GM21619 (cell line): ENCODE measurements around the gene LYRM7.
"Not testable (repeated sequence)": the region's sequence is repeated elsewhere in the genome, so short reads cannot be mapped to it uniquely, and the experiment has no call there.

Experiments
- ATAC-seq: cut with Tn5 transposase; IDR thresholded peaks from one replicate; pipeline ENCODE4 v1.9.1; 2021; ENCODE audit not compliant: unreplicated experiment

The LYRM7 gene

DNA sequence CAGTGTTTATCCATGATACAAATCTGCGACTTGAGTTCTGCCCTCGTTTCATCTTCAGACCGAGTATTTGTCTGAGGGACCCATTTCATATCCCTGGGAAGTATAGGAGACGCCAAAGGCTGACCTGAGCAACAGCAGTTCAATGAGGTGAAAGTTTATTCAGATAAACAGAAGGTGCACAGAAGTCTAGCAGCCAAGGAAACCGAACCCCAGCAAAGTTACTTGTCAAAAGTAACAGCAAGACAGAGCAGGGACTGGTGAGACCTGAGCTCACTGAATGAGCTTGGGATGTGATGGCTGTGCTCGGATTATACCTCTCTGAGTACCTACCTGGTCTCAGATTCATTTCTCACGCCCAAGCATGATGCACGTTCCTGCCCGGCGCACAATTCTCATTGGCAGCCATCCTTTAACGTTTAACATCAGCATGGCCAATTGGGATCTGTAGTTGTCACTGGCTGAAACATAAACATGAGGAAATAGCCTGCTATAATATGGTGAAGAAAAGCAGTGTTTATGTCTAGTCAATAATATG is 599 bp downstream of the LYRM7 start:
- no peak for ATAC-seq

DNA sequence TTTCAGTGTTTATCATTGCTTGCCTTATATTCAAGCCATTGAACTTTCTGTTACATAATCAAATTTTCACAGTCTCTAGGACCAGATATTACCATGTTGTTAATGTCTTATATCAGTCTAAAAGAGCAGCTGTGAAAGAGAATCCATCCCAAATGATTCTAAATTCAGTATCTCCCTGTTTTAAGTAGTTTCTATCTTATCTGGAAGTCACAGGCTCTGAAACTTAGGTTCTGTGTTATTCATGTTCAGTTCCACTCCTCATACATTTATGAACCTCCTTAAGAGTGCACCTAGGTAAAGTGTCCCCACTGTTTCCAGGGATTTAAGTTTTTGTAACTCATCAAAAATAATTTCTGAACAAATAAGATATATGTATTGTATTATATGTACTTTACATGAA is 9.7 kb downstream of the LYRM7 start:
- no peak for ATAC-seq

DNA sequence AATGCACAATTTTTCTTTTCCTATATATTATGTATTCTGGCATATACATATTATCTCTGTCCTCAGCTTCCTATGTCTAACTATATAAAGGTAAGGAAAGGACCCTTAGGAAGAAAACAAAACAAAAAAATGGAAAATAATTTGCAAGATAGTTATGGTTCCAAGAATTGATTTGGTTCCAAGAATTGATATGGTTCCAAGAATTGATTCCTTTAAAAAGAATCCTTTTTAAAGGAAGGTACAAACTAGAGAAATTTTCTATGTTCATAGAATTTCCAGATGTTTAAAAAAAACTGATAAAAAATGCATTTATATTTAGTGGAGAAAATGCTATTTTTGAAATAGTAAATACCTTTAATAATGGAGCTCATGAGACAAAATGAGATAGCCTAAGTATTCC is 12.1 kb downstream of the LYRM7 start:
- no peak for ATAC-seq

DNA sequence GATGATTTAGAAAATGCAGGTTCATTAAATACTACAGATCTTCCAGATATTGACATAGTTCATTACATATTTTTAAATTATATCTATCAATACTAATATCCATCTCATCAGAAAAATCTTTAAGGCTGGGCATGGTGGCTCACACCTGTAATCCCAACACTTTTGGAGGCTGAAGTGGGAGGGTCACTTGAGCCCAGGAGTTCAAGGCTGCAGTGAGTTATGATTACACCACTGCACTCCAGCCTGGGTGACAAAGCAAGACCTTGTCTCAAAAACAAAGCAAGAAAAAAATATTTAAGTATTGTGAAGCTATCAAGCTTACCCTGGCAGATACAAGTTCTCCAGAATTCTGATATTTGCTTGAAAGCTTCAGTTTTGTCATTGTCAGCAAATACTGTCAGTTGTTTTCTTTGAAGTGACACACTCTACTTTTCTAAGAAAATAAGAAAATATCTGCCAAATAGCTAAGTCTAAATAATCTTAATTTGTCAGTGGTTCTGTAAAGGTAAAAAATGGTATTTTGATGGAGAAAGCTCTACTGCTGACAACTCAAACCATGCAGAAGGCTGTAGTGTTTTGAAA is 14.9 kb downstream of the LYRM7 start:
- ATAC-seq, result no peak

DNA sequence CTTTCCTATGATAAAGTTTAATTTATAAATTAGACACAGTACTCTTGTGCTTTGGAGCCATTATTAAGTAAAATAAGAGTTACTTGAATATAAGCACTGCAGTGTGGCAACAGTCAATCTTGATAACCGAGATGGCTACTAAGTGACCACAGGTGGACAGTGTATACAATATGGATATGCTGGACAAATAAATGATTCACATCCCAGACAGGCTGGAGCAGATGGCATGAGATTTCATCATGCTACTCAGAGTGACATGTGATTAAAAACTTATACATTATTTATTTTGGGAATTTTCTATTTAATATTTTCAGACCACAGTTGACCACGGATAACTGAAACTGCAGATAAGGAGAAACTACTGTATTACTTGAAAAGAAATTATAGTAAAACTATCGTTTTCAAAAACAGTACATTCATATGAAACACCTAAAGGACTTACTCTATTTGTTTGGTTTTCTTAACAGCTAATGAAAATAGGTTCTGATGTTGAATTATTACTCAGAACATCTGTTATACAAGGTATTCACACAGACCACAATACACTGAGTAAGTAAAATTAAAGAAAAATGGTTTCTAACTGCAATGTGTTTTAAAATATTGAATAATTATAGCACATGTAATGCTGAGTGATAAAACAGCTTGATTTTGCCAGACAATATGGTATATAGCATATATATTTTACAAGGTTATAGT is 16.0 kb downstream of the LYRM7 start:
- ATAC-seq, result no peak

DNA sequence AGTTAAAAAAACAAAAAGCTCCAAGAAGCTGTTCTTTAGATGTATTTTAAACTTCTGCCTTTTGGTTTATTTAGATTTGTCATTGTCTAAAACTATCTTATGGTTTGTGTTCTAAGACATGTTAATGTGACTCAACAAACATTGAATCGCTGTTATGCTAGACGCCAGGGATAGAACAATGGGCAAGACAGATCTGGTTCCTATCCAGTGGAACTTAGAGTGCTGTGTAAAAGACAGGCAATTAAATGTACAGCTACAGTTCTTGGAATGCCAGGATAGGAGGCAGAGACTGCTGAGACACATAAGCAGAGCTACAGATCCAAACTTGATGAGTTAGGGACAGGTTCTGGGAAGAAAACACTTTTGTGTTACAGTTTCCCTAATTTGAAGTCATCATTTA is 22.4 kb downstream of the LYRM7 start:
- no peak for ATAC-seq

DNA sequence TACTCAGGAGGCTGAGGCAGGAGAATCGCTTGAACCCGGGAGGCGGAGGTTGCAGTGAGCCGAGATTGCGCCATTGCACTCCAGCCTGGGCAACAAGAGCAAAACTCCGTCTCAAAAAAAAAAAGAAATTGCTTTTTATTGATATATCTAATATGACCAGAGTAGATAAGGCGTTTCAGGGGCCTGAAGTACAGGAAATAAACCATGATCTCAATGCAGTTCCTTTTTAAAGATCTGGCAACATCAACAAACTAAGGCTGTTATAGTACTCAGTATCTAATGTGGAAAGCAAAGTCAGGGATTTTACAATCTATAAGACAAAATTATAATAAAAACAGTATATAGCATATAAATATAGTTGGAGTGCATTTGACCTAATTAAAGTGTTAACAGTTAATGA is 23.2 kb downstream of the LYRM7 start:
- not testable (repeated sequence) for ATAC-seq

DNA sequence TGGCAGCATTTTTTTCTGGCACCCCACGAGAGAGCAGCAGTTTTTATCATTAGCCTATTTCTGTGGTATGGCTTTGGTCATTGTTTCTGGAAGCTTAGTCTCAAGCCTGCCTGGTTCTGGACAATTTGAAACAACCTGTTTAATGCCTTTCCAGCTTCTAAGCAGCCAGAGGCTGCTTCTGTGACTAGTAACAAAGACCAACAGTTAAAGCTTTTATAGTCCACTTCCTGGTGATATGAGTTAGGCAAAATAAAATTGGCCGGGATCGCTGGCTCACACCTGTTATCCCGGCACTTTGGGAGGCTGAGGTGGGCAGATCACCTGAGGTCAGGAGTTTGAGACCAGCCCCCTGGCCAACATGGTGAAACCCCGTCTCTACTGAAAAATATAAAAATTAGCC is 24.0 kb downstream of the LYRM7 start:
- ATAC-seq, result no peak

DNA sequence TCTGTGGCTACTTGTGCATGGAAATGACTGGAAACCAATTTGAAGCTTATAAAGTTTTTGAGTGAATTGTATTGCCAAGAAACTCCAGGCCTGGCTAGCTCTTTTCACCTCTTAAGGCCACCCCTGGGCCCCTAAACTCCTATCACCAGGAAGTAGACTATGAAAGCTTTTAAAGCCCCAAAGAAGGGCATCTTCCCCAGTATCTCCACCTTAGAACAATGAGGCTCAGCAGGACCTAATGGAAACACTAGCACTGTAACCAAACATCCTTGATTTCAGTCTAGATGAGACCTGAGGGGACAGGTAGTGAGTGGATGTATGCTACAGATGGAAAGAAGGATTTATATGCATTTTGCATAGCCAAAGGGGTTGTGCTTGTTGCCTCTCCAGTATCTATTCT is 25.0 kb downstream of the LYRM7 start:
- no peak for ATAC-seq

DNA sequence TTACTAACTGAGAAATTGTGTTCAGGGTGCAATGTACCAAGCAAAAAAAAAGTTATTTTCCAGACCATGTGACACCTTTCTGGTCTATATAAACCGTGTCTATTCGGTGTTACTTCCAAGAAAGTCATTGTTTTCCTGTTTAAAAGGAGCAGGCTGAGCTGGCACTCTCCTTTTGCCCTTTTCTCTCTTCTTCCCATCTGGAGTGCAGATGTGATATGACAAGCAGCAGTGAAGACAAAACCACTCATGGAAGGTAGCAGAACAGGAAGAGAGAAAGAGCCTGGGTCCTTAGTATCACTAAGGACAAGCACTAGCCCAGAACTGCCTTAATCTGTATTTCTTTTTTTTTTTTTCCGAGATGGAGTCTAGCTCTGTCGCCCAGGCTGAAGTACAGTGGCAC is 25.6 kb downstream of the LYRM7 start:
- no peak for ATAC-seq

DNA sequence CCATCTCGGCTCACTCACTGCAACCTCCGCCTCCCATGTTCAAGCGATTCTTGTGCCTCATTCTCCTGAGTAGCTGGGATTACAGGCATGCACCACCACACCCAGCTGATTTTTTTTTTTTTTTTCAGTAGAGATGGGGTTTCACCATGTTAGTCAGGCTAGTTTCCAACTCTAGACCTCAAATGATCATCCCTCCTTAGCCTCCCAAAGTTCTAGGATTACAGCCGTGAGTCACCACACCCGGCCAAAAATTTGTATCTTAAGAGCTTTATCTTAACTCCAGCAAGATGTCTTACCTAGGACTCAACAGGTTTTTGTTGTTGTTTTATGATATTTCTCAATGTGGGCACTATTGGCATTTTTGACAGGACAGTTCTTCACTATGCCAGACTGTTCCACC is 27.9 kb downstream of the LYRM7 start:
- ATAC-seq, result no peak

DNA sequence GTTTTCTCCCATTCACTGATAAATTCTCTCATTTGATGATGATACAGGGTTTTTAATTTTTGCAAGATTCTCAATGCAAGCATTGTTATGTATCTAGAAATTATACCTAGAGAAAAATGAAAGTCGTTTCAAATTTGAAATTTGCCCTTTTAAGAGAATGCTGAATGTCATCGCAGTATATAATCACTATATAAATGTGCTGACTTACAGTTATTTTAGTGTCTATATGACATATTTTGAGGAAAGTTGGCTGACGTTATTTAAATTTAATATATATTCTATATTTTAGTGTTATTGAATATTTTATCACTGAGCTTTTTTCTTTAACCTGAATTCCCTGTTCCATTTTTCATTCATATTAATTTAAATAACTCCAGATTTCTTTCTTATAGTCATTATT is 29.8 kb downstream of the LYRM7 start:
- ATAC-seq, result no peak

DNA sequence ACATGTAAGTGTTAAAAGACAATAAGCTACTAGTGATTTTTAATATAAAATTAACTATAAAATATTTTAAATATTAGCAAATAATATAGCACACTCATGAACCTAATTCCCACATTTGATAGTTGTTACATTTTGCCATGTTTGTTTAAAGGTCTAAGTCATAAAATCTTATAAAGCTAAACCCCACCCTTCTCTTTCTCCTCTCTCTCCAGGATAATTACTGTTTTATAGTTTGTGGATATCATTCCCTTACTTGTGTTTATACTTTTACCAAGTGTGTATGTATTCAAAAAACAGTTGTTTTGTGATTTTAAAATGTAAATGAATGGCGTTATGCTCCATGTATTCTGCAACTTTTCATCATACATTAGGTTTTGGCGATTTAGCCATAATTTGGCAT is 34.2 kb downstream of the LYRM7 start:
- ATAC-seq, result no peak

DNA sequence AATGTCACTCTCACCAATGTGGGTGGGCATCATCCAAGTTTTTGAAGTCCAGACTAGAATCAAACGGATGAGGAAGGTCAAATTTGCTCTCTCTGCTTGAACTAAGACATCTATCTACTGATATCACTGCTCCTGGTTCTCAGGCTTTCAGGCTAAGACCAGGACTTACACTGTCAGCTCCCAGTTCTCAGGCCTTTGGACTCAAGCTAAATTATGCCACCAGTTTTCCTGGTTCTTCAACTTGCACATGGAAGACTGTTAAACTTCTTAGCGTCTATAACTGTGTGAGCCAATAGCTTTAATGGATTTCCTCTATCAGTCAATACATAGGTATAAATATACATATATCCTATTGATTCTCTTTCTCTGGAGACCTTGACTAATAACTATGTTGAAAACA is 35.3 kb downstream of the LYRM7 start:
- ATAC-seq, result no peak

DNA sequence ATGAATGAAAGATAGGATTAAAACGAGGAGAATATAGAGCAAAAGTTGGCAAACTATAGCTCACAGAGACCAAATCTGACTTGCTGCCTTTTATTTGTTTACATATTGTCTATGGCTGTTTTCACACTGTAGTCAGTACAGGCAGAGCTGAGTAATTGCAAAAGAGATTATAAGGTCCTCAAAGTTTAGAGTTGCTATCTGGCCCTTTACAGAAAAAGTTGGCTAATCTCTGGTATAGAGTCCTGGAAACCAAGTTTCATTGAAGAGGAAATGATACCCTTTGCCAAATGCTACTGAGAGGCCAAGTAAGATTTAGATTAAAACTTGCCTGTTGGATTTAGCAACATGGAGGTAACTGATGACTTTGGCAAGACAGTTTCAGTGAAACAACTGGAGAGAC is 36.0 kb downstream of the LYRM7 start:
- ATAC-seq, result no peak

DNA sequence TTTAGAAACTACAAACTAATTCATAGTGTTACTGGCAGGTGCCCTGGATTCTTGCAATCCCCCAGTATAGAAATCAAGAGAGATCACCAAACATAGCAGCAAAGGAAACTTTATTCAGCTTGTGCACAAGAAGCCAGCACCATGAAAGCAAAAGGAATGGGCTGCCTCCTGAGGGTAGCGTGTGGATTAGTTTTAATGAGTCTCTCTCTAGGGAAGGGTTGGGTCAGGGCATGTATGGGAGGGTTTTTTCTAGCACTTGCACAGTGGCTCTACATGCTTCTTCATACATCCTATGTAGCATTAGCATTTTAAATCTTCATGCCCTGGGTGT is 38.4 kb downstream of the LYRM7 start:
- ATAC-seq, result no peak

DNA sequence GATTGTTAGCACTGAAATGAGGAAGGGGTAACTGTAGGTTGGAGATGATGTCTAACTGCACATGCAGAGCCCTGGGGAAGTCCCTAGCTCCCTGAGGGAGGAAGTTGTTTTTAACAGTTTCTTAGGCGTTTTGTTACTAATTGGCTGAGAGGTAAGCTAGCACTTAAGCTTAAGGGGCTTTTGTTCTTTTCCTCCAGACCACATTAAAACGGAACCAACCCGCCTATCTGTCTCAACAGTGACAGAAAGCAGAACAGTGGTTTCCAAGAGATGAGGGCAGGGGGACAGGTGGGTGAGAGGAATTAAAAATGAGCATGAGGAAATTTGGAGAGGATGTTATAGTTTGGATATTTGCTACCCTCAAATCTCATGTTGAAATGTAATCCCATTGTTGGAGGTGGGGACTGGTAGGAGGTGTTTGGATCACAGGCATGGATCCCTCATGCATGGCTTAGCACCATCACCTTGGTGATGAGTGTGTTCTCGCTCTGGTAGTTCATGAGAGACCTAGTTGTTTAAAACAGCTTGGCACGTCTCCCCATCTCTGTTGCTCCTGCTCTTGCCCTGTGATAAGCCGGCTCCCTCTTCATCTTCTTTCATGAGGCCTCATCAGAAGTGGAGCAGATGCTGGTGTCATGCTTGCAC is 38.9 kb downstream of the LYRM7 start:
- peak; percentile 85 for ATAC-seq

DNA sequence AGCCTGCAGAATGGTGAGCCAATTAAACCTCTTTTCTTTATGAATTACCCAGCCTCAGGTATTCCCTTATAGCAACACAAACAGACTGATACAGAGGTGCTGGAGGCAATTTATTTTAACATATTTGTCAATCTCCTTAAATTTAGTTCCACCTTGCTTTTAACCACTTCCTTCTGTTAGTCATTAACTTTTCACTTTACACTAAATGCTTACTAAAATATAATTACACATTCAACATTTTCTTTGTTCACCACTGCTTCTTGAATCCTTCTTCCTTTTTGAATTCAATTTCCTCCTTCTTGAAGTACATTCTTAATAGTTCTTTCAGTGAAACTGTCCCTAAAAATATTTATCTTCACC is 39.4 kb downstream of the LYRM7 start:
- no peak for ATAC-seq

DNA sequence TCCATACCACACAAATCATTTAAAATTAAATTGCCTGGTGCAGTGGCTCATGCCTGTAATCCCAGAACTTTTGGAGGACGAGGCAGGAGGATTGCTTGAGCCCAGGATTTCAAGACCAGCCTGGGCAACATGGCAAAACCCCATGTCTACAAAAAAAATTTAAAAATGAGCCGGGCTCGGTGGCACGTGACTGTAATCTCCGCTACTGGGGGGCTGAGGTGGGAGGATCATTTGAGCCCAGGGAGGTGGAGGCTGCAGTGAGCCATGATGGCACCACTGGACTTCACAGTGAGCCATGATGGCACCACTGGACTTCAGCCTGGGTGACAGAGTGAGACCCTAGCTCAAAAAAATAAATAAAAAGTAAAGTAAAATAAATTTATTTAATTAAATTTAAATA is 40.9 kb downstream of the LYRM7 start:
- ATAC-seq, result no peak

DNA sequence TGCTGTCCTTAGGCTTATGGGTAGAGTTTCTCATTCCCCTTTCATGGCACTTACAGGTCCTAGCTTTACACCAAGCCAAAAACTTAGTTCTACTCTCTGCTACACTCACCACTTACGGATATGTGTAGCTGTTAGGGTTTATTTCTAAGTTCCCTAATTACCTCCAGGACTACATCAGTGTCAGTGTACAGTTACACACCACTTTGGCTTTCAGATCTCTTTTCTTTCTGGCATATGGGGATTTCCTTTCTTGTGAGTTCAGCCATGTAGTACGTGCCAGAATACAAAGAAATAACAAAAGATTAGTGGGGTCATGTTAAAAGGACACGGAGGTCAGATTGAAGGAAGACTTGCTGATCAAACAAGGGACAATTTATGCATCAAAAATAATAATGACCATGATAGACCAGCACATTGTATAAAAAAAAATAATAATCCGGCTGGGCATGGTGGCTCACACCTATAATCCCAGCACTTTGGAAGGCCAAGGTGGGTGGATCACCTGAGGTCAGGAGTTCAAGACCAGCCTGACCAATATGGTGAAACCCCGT is 41.8 kb downstream of the LYRM7 start:
- ATAC-seq, result peak; percentile 15

DNA sequence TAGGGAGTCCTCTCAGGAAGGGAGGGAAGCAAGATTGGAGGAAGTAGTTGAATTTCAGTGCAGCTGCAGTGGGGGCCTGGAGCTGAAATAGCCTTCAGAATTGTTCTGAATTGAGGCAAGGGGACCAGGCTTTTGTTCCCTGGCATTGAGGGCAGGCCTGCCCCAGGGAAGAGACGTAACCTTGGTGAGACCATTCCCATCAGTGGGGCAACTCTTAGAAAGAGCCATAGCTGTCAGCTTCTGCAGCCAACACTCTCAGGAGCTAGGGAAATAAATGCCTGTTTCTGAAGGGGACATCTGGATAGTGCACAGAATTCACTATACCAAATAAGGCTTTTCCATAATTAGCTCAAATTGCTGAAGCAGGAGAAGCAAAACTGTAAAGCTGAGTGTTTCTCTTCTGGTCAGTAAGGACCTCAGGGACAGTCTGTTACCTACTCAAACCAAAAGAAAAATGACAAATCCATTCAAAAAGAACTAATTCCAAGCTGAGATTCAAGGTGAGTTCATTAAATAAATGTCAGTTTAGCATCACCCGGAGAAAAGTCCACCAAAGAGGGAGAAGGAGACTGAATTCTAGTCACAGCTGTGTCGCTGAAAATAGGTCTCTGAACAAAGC is 44.0 kb downstream of the LYRM7 start:
- ATAC-seq, result no peak

DNA sequence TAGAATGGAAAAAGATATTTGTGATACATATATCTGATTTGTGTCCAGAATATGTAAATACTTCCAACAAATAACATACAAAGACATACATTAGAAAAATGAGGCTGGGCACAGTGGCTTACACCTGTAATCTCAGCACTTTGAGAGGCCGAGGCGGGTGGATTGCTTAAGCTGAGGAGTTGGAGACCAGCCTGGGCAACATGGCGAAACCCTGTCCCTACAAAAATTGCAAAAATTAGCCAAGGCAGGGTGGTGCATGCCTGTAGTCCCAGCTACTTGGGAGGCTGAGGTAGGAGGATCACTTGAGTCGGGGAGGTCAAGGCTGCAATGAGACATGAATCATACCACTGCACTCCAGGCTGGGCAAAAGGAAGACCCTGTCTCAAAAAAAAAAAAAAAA is 47.0 kb downstream of the LYRM7 start:
- ATAC-seq, result no peak
